NCI-H446 (cell line): ENCODE data around the gene ROCK2.

Experiments used
- DNase-seq, 2 experiments: peaks; one replicate each; lab custom pipeline; 2025; lab: John Stamatoyannopoulos, UW

ROCK2 gene

DNA sequence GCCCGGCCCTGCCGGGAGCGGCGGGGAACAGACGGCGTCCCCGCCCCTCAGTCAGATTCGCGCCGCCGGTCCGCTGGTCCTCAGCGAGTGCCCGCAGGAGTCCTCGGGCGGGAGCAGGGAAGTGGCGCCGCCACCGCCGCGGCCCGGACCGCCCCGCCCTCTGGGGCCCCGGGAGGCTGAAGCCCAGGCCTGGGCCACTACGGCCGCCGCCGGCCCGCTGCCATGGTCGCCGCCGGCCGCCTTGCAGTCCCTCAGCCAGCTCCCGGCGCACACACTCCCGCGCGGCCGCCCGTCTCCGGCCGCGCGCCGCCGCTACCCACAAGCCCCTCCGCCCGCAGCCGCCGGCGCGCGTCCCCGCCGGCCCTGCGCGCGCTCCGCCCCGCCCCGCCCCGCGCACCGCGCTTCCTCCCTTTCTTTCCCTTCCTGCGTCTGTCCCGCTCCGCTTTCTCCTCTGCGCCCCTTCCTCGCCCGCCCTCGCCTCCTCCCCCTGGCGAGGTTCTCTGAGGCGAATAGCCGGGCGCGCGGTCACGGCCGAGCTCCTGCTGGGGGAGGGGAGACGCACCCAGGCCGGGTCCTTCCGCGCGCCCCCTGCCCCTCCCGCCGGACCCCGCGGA, at the start of gene ROCK2:
Gene ROCK2 (minus strand): TSS at position 295 of the 614 bp plus-strand sequence. CDS start 500 bp downstream, outside the sequence.
- DNase-seq: peak; percentile 43 to 75

DNA sequence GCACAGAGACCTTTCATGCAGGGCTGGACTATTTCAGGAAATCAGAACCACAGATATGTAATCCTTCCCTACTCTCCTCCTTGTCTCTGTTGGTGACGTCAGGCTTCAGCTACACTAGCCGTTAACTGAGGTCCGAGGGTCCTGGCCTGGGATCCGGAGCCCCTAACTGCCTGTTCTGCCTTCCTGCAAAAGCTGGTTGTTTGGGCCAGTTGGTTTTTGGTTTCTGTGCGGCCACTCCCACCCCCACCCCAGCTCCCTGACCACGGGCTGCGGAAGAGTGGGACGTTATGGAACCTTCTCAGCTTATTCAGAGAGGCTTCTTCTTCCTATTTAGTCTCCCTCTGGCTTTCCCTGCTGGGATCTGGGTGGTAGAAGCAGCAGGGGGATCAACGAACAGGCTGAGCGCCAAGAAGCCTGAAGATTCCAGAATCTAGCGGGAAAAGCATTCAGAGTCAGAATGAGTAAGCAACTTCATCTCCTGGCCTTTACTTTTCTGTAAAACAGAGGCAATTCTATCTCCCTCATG, 49.3 kb upstream of the ROCK2 start:
- peak in 1 of 2 experiments; percentile 19 for DNase-seq

GRCh38 chr2:11391942-11392266, 47.5 kb upstream of the ROCK2 start:
- DNase-seq: no peak

DNA sequence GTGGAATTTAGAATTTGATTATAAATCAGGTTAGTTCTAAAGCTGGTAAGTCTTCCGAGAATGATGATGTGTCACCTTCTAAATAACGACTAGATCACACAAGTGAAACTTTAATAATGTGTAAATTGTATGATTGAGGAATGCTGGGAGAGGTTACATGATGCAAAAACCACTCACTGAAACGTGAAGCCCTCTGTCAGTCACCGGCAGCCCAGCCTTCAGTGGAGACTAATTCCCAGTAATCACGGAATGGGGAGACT, 45.9 kb upstream of the ROCK2 start:
- DNase-seq: no peak

- DNase-seq: no peak
These were observed 45.3 kb upstream of the ROCK2 start for GRCh38 chr2:11389551-11390398.

- no peak for DNase-seq
These were observed 44.6 kb upstream of the ROCK2 start for GRCh38 chr2:11389052-11389420.

GRCh38 chr2:11388262-11389051, 44.0 kb upstream of the ROCK2 start:
- no peak for DNase-seq

GRCh38 chr2:11387843-11388242, 43.4 kb upstream of the ROCK2 start:
- no peak for DNase-seq

DNA sequence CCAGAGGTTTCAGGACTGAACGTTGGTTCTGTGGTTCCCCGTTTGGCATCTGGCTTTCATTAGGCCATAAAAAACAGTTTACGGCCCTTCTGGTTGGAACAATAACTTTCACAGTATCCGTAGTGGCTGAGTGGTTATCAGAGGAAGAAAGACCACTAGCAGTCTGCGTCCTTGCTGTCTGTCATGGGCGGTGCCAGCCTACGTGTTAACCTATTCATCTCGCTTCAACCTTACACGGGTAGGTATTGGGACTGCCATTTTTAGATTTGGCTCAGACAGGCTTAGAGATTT, 42.6 kb upstream of the ROCK2 start:
- DNase-seq: no peak

DNA sequence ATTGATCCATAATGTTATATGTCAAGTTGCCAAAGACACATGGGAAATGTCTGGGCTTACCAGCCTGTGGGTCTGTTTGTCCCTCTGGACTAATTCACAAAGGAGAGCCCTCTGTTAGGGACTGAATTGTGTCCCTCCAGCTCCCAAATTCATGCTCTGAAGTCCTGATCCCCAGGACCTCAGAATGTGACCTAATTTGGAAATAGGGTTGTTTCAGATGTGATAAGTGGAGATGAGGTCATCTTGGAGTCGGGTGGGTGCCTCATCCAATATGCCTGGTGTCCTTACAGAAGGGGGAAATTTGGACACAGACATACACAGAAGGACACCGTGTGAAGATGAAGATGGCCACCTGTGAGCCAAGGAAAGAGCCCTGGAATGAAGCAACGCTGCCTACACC, 41.4 kb upstream of the ROCK2 start:
- DNase-seq: no peak

- DNase-seq: no peak
These were observed 40.8 kb upstream of the ROCK2 start for GRCh38 chr2:11385216-11385615.

GRCh38 chr2:11379558-11379957, 35.1 kb upstream of the ROCK2 start:
- no peak for DNase-seq

GRCh38 chr2:11377928-11378545, 33.6 kb upstream of the ROCK2 start:
- DNase-seq: no peak

- DNase-seq: no peak
These were observed 31.6 kb upstream of the ROCK2 start for GRCh38 chr2:11376071-11376470.

- no peak for DNase-seq
These were observed 31.2 kb upstream of the ROCK2 start for GRCh38 chr2:11375689-11376027.

DNA sequence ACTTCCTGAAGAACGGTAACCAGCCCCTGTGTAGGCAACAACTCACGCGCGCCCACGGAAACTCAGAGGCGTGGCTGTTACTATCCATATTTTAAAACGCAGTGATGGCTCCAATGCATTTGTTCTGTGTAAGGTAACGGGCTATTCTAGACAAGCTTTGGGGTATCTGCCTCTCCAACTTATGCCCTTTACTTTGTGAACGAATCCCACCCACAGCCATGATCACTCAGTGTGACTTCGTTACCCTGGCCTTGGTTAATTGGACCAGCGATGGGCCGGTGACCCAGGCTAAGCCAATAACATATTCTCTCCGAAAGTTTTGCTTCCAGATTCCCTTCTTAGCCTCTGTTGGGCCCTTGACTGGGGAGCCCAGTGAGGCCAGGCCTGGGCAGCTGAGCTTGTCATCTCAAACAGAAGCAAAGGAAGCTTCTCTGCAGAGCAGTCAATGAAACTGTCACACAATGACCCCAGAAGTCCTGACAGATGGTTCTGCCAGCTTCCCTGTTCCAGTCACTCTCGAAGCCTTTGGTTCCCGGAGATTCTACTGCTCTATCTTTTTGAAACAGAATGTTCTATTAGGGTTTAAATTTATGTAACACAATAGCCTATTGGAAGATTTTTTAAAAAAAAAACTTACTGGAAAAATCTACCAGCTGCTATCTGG, 30.7 kb upstream of the ROCK2 start:
- DNase-seq: no peak

- no peak for DNase-seq
These were observed 28.7 kb upstream of the ROCK2 start for GRCh38 chr2:11373096-11373495.

GRCh38 chr2:11371092-11371937, 26.9 kb upstream of the ROCK2 start:
- no peak for DNase-seq

GRCh38 chr2:11370377-11371091, 26.1 kb upstream of the ROCK2 start:
- DNase-seq: no peak

- DNase-seq: peak in 1 of 2 experiments; percentile 4
These were observed 23.7 kb upstream of the ROCK2 start for GRCh38 chr2:11368059-11368572.
